HCT116 (cell line): ENCODE results near the gene EXOSC9. TPM values are rescaled to one million over a fixed set of nuclear protein-coding genes. Genes with fewer than 3 reads are reported as not detected.

ENCODE experiments used
- ATAC-seq: fragments of 200-7000 bp; cut with Tn5 transposase; 2 replicates; pipeline ENCODE4 v1.9.1; 2020; ENCODE audit warnings: mild to moderate bottlenecking, moderate library complexity
- BruUV-seq: library from RNA; stranded (reverse); fragments of 400-500 nt; replicated peaks from 2 replicates; lab custom pipeline; 2021; lab: Mats Ljungman, UMichigan
- CTCF ChIA-PET: fragments of 300-600 bp; sonication (Branson Sonifier 250); formaldehyde crosslinking; loops from one replicate; lab custom pipeline; 2021; ENCODE audit warnings: antibody characterized with exemption; lab: Charles Lee
- POLR2A ChIA-PET: fragments of 300-600, 350-600 bp; sonication (Branson Sonifier 250); formaldehyde crosslinking; loops from one replicate; lab custom pipeline; 2021; ENCODE audit warnings: antibody characterized with exemption; lab: Charles Lee
- RAD21 ChIA-PET, 2 experiments: fragments of 300-600 bp; sonication (Branson Sonifier 250); formaldehyde crosslinking; loops; one replicate each; lab custom pipeline; 2023; ENCODE audit warnings: low total read pairs in 2 of 2; ENCODE audit not compliant: uncharacterized antibody in 2 of 2, unreplicated experiment in 2 of 2, low non-redundant PET in 1 of 2; lab: Charles Lee
- DNase-seq: peaks from one replicate; pipeline ENCODE4 v3.0.0-alpha.2; 2010; ENCODE audit warnings: low read depth, low spot score
- H2AFZ ChIP-seq: fragments of 200-600 bp; shearing (Covaris generic), sonication (generic); 2 replicates; pipeline ENCODE4 v1.6.1; 2017; ENCODE audit warnings: low read depth, mixed run types, mixed read lengths, antibody characterized with exemption, low read length; ENCODE audit not compliant: poor library complexity, severe bottlenecking
- H3K27ac ChIP-seq: 2 replicates; pipeline ENCODE4 v1.5.1; 2012; ENCODE audit warnings: low read depth, low read length
- H3K27me3 ChIP-seq: fragments of 200-600 bp; sonication (generic); 2 replicates; pipeline ENCODE4 v1.6.1; 2016; ENCODE audit warnings: mixed run types, low read length, mixed read lengths; ENCODE audit not compliant: insufficient read depth
- H3K36me3 ChIP-seq, 2 experiments: fragments of 200-500 bp in 1 of 2; fragments of 200-600 bp in 1 of 2; sonication (Bioruptor generic) in 1 of 2; sonication (generic) in 1 of 2; 2 replicates each; pipeline versions ENCODE4 v1.5.1 to v1.6.1; 2014 to 2016; ENCODE audit warnings: low read length in 2 of 2, inconsistent platforms in 1 of 2, mixed read lengths in 1 of 2, mixed run types in 1 of 2; ENCODE audit not compliant: insufficient read depth in 2 of 2, control insufficient read depth in 1 of 2
- H3K4me1 ChIP-seq, 2 experiments: fragments of 200-600 bp in 1 of 2; sonication (generic) in 1 of 2; 2 replicates each; pipeline versions ENCODE4 v1.5.1 to v1.6.1; 2012 to 2017; ENCODE audit warnings: low read length in 2 of 2, inconsistent platforms in 1 of 2, mild to moderate bottlenecking in 1 of 2, mixed read lengths in 1 of 2, mixed run types in 1 of 2, moderate library complexity in 1 of 2; ENCODE audit not compliant: insufficient read depth in 2 of 2, control insufficient read depth in 1 of 2
- H3K4me2 ChIP-seq: fragments of 200-600 bp; sonication (generic); 2 replicates; pipeline ENCODE4 v1.6.1; 2017; ENCODE audit warnings: mixed run types, low read length, mixed read lengths
- H3K4me3 ChIP-seq, 2 experiments: fragments of 200-600 bp in 1 of 2; sonication (generic) in 1 of 2; replicated peaks in 1 of 2; 2 replicates each; pipeline ENCODE4 v1.5.1; 2011 to 2016; ENCODE audit warnings: low read length in 2 of 2, control low read depth in 1 of 2, low read depth in 1 of 2, mild to moderate bottlenecking in 1 of 2, mixed read lengths in 1 of 2, mixed run types in 1 of 2
- H3K79me2 ChIP-seq: fragments of 200-600 bp; sonication (generic); 2 replicates; pipeline ENCODE4 v1.6.1; 2017; ENCODE audit warnings: mild to moderate bottlenecking, mixed run types, low read length, moderate library complexity, mixed read lengths; ENCODE audit not compliant: insufficient read depth
- H3K9ac ChIP-seq: fragments of 200-600 bp; sonication (generic); 2 replicates; pipeline ENCODE4 v1.6.1; 2016; ENCODE audit warnings: low read length, mixed read lengths
- H3K9me2 ChIP-seq: fragments of 200-600 bp; sonication (generic), shearing (Covaris generic); 2 replicates; pipeline ENCODE4 v1.6.1; 2017; ENCODE audit warnings: mixed run types, mild to moderate bottlenecking, moderate library complexity; ENCODE audit not compliant: insufficient read depth
- H3K9me3 ChIP-seq, 2 experiments: fragments of 200-500 bp in 1 of 2; fragments of 200-600 bp in 1 of 2; sonication (Bioruptor generic) in 1 of 2; sonication (generic) in 1 of 2; 2 replicates each; pipeline ENCODE4 v1.6.1; 2014 to 2017; ENCODE audit warnings: low read length in 2 of 2, mixed read lengths in 2 of 2, inconsistent platforms in 1 of 2, low read depth in 1 of 2, mild to moderate bottlenecking in 1 of 2, mixed run types in 1 of 2, moderate library complexity in 1 of 2; ENCODE audit not compliant: control insufficient read depth in 1 of 2, insufficient read depth in 1 of 2
- H4K20me1 ChIP-seq: fragments of 200-600 bp; sonication (generic), shearing (Covaris generic); 2 replicates; pipeline ENCODE4 v1.6.1; 2017; ENCODE audit warnings: mixed run types, mild to moderate bottlenecking, moderate library complexity; ENCODE audit not compliant: insufficient read depth
- ATF3 ChIP-seq: IDR thresholded peaks from 2 replicates; pipeline ENCODE4 v1.6.1; 2012
- CEBPB ChIP-seq: IDR thresholded peaks from 2 replicates; pipeline ENCODE4 v1.6.1; 2012; ENCODE audit warnings: low read depth
- REST ChIP-seq: IDR thresholded peaks from 2 replicates; pipeline ENCODE4 v1.6.1; 2012; ENCODE audit warnings: low read depth
- SP1 ChIP-seq: IDR thresholded peaks from 2 replicates; pipeline ENCODE4 v1.6.1; 2012; ENCODE audit warnings: low read depth
- YY1 ChIP-seq: IDR thresholded peaks from 2 replicates; pipeline ENCODE4 v1.6.1; 2011; ENCODE audit warnings: low read length, low read depth, moderate library complexity, mild to moderate bottlenecking; ENCODE audit not compliant: insufficient replicate concordance; ENCODE audit errors: extremely low read depth
- ZFX ChIP-seq: fragments of 450-650 bp; IDR thresholded peaks from 2 replicates; pipeline ENCODE4 v1.6.1; 2017
- intact Hi-C: fragments of 100-400 bp; cut with micrococcal nuclease; formaldehyde crosslinking; loops from 2 replicates; pipeline ENCODE4 v1.10.0; 2022
- total RNA-seq: library from RNA; stranded (reverse); gene quantifications from one replicate; pipeline ENCODE4 v1.2.1, GENCODE V29; 2021; ENCODE audit not compliant: unreplicated experiment
- TF ChIP-seq, protein P1 (sequence below), 3 experiments: fragments of 200-600 bp in 1 of 3; sonication (generic) in 1 of 3; IDR thresholded peaks in 2 of 3; conservative IDR thresholded peaks in 1 of 3; 2 replicates each; pipeline ENCODE4 v1.5.1; 2012 to 2017; ENCODE audit warnings: low read depth in 2 of 3, low read length in 2 of 3, antibody characterized with exemption in 1 of 3, borderline replicate concordance in 1 of 3, control low read depth in 1 of 3, mild to moderate bottlenecking in 1 of 3, mixed read lengths in 1 of 3, mixed run types in 1 of 3, moderate library complexity in 1 of 3; ENCODE audit not compliant: insufficient read depth in 1 of 3

Gene EXOSC9
- total RNA-seq, 1 experiment from 2014 or later, result 58.6 TPM

GRCh38 chr4:121773883-121774282 lies 27.2 kb upstream of the EXOSC9 start (continued):
- no peak for TF ChIP-seq ATF3
- TF ChIP-seq REST, result no peak
- no peak for TF ChIP-seq YY1
- TF ChIP-seq ZFX, result no peak

GRCh38 chr4:121776610-121777401 lies 24.3 kb upstream of the EXOSC9 start:
- no TSS peak for BruUV-seq
- ATAC-seq (no peak), DNase-seq (no peak)
- no peaks in the 10 kb centered on the region for H3K4me1 ChIP-seq
- no peak overlapping the region for H3K4me3 ChIP-seq
- ChIA-PET CTCF (no interaction called here), RAD21 (no interaction called here), POLR2A (no interaction called here)
- no peak overlapping the region for H3K4me2 ChIP-seq
- H3K9ac ChIP-seq, result no peak overlapping the region
- H3K9me2 ChIP-seq, result no peaks in the 10 kb centered on the region
- H3K27me3 ChIP-seq, result no peaks in the 10 kb centered on the region
- no peaks in the 10 kb centered on the region for H3K79me2 ChIP-seq
- no peak overlapping the region for H3K27ac ChIP-seq
- no peak overlapping the region for H2AFZ ChIP-seq
- no peaks in the 10 kb centered on the region for H3K9me3 ChIP-seq
- H4K20me1 ChIP-seq, result no peaks in the 10 kb centered on the region
- no peaks in the 10 kb centered on the region for H3K36me3 ChIP-seq
- TF ChIP-seq CEBPB, result no peak
- TF ChIP-seq, protein P1, sequence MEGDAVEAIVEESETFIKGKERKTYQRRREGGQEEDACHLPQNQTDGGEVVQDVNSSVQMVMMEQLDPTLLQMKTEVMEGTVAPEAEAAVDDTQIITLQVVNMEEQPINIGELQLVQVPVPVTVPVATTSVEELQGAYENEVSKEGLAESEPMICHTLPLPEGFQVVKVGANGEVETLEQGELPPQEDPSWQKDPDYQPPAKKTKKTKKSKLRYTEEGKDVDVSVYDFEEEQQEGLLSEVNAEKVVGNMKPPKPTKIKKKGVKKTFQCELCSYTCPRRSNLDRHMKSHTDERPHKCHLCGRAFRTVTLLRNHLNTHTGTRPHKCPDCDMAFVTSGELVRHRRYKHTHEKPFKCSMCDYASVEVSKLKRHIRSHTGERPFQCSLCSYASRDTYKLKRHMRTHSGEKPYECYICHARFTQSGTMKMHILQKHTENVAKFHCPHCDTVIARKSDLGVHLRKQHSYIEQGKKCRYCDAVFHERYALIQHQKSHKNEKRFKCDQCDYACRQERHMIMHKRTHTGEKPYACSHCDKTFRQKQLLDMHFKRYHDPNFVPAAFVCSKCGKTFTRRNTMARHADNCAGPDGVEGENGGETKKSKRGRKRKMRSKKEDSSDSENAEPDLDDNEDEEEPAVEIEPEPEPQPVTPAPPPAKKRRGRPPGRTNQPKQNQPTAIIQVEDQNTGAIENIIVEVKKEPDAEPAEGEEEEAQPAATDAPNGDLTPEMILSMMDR (IDR thresholded peaks at IDR 0.05 in 2 of 3, conservative IDR thresholded peaks at IDR 0.05 in 1 of 3; ENCODE audit: borderline replicate concordance in 1 of 3, insufficient read depth in 1 of 3, low read depth in 2 of 3, low read length in 2 of 3), result no peak
- no peak for TF ChIP-seq SP1
- TF ChIP-seq ATF3, result no peak
- intact Hi-C loops, result no loop called here
